Smooth muscle cell (in vitro differentiated cells): Measurements from ENCODE around the gene FCN2. TPM values are rescaled to one million over a fixed set of nuclear protein-coding genes. Genes with fewer than 3 reads are reported as not detected.
A peak's percentile ranks its signal among the peaks of the same experiment; 100 is the strongest.

ENCODE experiments used
- DNase-seq: peaks from one replicate; lab custom pipeline; 2025; ENCODE audit not compliant: unreplicated experiment; lab: John Stamatoyannopoulos, UW
- H2AFZ ChIP-seq: fragments of 200-600 bp; sonication (generic); 2 replicates; pipeline ENCODE4 v1.6.0; 2016; ENCODE audit warnings: antibody characterized with exemption, low read depth, mild to moderate bottlenecking
- H3F3A ChIP-seq: fragments of 200-600 bp; sonication (generic); 2 replicates; pipeline ENCODE4 v1.6.0; 2017; ENCODE audit warnings: antibody characterized with exemption, low read depth
- H3K27ac ChIP-seq: fragments of 200-600 bp; sonication (generic); 2 replicates; pipeline ENCODE4 v1.5.1; 2016; ENCODE audit warnings: low read depth, mild to moderate bottlenecking
- H3K27me3 ChIP-seq: fragments of 200-600 bp; sonication (generic); 2 replicates; pipeline ENCODE4 v1.6.1; 2016; ENCODE audit warnings: low read depth, mild to moderate bottlenecking
- H3K36me3 ChIP-seq: fragments of 200-600 bp; sonication (generic); 2 replicates; pipeline ENCODE4 v1.5.1; 2016; ENCODE audit warnings: low read depth
- H3K4me1 ChIP-seq: fragments of 200-600 bp; sonication (generic); 2 replicates; pipeline ENCODE4 v1.5.1; 2016; ENCODE audit warnings: low read depth
- H3K4me2 ChIP-seq: fragments of 200-600 bp; sonication (generic); 2 replicates; pipeline ENCODE4 v1.6.0; 2016; ENCODE audit warnings: mild to moderate bottlenecking
- H3K4me3 ChIP-seq: fragments of 200-600 bp; sonication (generic); 2 replicates; pipeline ENCODE4 v1.5.1; 2016; ENCODE audit warnings: mild to moderate bottlenecking
- H3K79me2 ChIP-seq: fragments of 200-600 bp; sonication (generic); 2 replicates; pipeline ENCODE4 v1.6.0; 2016; ENCODE audit warnings: low read depth, mild to moderate bottlenecking
- H3K9ac ChIP-seq: fragments of 200-600 bp; sonication (generic); 2 replicates; pipeline ENCODE4 v1.6.0; 2016; ENCODE audit warnings: low read depth
- H3K9me3 ChIP-seq: fragments of 200-600 bp; sonication (generic); replicated peaks from 2 replicates; pipeline ENCODE4 v1.5.1; 2016; ENCODE audit warnings: low read depth
- H4K20me1 ChIP-seq: fragments of 200-600 bp; sonication (generic); 2 replicates; pipeline ENCODE4 v1.6.0; 2016; ENCODE audit warnings: low read depth
- WGBS: methylation state at CpG from one replicate; pipeline ENCODE4 v1.1.7; 2016; ENCODE audit warnings: low lambda C conversion rate; 5-methylcytosine and 5-hydroxymethylcytosine counted together
- polyA plus RNA-seq: library from polyadenylated mRNA; unstranded; fragments of >200 nt; fragmentation: Nextera tagmentation; extraction: Ambion mirVana; gene quantifications from 2 replicates; pipeline ENCODE4 v1.2.1, GENCODE V29; 2016
- total RNA-seq: library from RNA; depleted of rRNA; stranded (reverse); fragments of >200 nt; gene quantifications from 2 replicates; pipeline ENCODE4 v1.2.3, GENCODE V29; 2014
- TF ChIP-seq, protein P1 (sequence below): fragments of 200-600 bp; sonication (generic); IDR thresholded peaks from 2 replicates; pipeline ENCODE4 v1.5.1; 2017; ENCODE audit warnings: borderline replicate concordance, mild to moderate bottlenecking, antibody characterized with exemption; ENCODE audit not compliant: insufficient read depth, poor library complexity, severe bottlenecking

The FCN2 gene
- total and polyA plus RNA-seq, 2 experiments from 2014 or later, result not detected

DNA sequence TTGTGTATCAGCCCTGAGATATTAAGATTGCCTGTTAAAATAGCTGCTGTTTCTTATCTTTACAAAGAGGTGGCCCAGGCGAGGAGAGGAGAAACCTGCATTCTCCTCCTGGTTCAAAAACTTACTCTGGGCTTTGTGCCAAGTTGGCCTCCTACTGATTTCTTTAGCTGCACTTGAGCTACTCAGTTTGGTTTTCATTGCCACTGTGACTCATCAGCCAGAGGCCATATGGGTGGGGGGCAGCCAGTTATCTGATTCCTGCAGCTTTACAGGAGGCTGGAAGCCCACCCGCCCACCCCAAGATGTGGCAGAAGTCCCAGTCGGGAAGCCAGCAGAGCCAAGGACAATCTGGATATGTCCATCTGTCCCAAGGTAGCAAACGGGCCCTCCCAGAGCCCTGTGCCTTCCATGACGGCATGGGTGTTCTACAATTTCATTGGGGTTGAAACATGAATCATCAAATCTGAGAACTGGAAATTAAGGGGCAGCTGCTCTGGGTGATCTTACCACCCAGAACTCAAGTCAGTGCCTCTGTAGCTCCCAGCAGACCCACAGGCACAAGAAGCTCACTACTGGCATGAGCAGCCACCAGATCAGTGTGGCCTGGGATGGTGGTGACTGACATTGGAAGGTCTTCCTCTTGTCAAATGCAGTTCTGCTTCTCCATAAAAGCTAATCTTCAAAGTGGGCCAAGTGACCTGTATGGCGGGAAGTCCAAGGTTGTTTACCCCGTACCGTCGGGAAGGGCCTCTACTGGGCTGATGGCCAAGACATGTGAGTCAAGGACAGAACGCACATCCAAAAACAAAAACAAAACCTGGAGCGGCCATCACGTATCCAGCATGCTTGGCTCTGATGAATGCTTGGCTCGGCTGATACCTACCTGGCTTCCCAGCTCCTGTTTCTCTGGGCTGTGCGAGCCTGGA is 15.6 kb downstream of the FCN2 start:
- Histone ChIP-seq H3K4me2 (peak overlapping the region; percentile 32), H3F3A (no peaks in the 10 kb centered on the region), H4K20me1 (no peaks in the 10 kb centered on the region), H3K4me1 (no peaks in the 10 kb centered on the region), H3K4me3 (no peak overlapping the region), H2AFZ (no peak overlapping the region), H3K9ac (no peak overlapping the region), H3K79me2 (no peaks in the 10 kb centered on the region), H3K27me3 (no peaks in the 10 kb centered on the region), H3K36me3 (no peaks in the 10 kb centered on the region), H3K9me3 (no peaks in the 10 kb centered on the region), H3K27ac (peak overlapping the region; percentile 0)
- TF ChIP-seq, protein P1, sequence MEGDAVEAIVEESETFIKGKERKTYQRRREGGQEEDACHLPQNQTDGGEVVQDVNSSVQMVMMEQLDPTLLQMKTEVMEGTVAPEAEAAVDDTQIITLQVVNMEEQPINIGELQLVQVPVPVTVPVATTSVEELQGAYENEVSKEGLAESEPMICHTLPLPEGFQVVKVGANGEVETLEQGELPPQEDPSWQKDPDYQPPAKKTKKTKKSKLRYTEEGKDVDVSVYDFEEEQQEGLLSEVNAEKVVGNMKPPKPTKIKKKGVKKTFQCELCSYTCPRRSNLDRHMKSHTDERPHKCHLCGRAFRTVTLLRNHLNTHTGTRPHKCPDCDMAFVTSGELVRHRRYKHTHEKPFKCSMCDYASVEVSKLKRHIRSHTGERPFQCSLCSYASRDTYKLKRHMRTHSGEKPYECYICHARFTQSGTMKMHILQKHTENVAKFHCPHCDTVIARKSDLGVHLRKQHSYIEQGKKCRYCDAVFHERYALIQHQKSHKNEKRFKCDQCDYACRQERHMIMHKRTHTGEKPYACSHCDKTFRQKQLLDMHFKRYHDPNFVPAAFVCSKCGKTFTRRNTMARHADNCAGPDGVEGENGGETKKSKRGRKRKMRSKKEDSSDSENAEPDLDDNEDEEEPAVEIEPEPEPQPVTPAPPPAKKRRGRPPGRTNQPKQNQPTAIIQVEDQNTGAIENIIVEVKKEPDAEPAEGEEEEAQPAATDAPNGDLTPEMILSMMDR, result no peak
- DNase-seq, result no peak
- 56% methylated on average over 14 of the region's 14 CpGs for WGBS

DNA sequence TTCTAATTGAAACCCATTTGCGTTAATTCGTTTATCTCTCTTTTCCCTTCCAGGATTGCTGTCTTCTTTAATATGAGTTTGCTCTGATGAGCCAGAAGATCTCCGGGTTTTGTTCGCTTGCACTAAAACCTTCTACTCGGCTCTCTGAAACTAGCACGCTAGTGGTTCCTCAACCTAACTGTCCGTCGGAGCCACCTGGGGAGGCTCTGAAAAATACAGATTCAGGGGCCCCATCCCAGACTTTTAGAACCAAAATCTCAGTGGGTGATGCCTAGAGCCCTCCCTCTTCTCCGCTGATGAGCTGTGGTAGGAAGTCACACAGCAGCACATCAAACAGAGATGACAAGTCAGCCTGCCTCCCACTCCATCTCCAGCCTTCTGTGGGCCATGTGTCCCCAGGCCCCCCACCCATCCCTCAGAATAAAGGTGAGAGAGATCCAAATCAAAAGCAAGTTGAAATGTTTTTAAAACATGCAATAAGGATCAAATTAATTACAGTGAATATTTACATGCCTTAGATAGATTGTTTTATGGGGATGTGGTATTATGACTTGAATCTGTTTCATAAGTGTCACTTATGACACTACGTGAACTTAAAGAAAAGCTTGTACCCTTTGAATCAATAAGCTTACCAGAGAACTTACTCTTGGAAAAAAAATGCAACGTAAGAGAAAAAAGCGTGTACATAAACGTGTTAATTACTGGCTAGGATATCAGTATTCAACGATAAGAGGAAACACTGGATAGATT is 16.4 kb downstream of the FCN2 start:
- H3K36me3 ChIP-seq, result no peaks in the 10 kb centered on the region
- H3K9me3 ChIP-seq, result no peaks in the 10 kb centered on the region
- H3K27me3 ChIP-seq, result no peaks in the 10 kb centered on the region
- H2AFZ ChIP-seq, result no peak overlapping the region
- no peak overlapping the region for H3K27ac ChIP-seq
- TF ChIP-seq, protein P1, result no peak
- H3F3A ChIP-seq, result no peaks in the 10 kb centered on the region
- H3K4me2 ChIP-seq, result peak overlapping the region; percentile 32
- H4K20me1 ChIP-seq, result no peaks in the 10 kb centered on the region
- no peak for DNase-seq
- 93% methylated on average over 14 of the region's 14 CpGs for WGBS
- H3K9ac ChIP-seq, result no peak overlapping the region
- H3K4me1 ChIP-seq, result no peaks in the 10 kb centered on the region
- H3K79me2 ChIP-seq, result no peaks in the 10 kb centered on the region
- H3K4me3 ChIP-seq, result no peak overlapping the region

- Histone ChIP-seq H3K9ac (no peak overlapping the region), H3K27me3 (no peaks in the 10 kb centered on the region), H3K4me3 (no peak overlapping the region), H4K20me1 (no peaks in the 10 kb centered on the region), H3K4me1 (no peaks in the 10 kb centered on the region), H2AFZ (no peak overlapping the region), H3K36me3 (no peaks in the 10 kb centered on the region), H3K4me2 (no peak overlapping the region), H3F3A (no peaks in the 10 kb centered on the region), H3K79me2 (no peaks in the 10 kb centered on the region), H3K27ac (no peak overlapping the region), H3K9me3 (no peaks in the 10 kb centered on the region)
- WGBS, result 90% methylated on average over 2 of the region's 2 CpGs
- DNase-seq, result no peak
- TF ChIP-seq, protein P1, result no peak
These were observed 17.1 kb downstream of the FCN2 start for GRCh38 chr9:134897584-134898170.
